Measurements from ENCODE around the gene CALM3. TPM values are rescaled to one million over a fixed set of nuclear protein-coding genes. Genes with fewer than 3 reads are reported as not detected.

CALM3 gene
- total RNA-seq, 1 experiment from 2014 or later, result 343 TPM

DNA sequence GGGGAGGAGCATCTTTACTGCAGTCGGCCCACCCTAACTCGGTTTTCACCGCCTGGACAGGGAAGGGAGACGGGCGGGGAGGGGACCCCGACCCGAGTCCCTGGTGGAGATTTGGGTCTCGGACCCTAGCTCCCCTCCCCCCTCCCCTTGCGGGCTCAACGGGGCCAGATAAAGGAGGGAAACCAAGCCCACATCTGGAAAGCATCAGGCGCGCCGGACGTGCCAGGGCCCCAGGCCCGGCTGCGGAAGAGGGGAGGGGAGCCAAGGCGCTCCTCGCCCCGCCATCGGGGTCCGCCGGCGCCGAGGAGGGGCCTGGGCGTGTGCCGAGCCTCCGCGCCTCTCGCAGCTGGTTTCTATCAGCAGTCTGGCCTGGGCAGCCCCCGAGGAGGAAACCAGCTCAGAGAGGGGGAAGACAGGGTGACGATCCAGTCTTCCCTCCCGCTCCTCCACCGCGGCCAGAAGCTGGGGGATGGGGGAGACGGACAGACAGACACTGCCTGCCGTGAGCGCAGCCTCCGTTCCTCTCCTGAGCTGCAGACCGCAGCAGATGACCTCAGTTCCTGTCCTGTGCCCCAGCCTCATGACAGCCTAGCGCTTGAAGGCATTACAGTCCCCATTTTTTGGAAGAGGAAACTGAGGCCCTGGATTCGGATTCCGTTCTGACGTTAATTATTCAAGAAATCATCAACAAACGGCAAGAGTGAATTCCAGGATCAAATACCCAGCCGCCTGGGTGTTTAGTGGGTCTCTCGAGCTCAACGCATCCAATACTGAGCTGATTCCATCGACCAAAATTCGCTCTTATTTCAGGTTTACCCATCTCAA, 38.4 kb downstream of the CALM3 start:
- H3K14ac ChIP-seq (ENCODE audit: insufficient read depth, low read length), result no peak overlapping the region; the same call in 1 of the 2 replicates
- no peaks in the 10 kb centered on the region for H3K79me1 ChIP-seq (ENCODE audit: insufficient read depth, low read depth, low read length, poor library complexity, severe bottlenecking)
- H3K23me2 ChIP-seq (ENCODE audit: insufficient read length, low read depth, low read length, poor library complexity, severe bottlenecking), result peaks cover 17% of the 10 kb centered on the region
- no peak overlapping the region for H2AFZ ChIP-seq (ENCODE audit: low read length)
- H2BK5ac ChIP-seq (ENCODE audit: insufficient read length, low read length), result no peak overlapping the region
- no peak overlapping the region for H3K9ac ChIP-seq (ENCODE audit: extremely low read depth, insufficient read length, low read length)
- H4K20me1 ChIP-seq (ENCODE audit: control insufficient read depth, insufficient read depth, insufficient read length), result no peaks in the 10 kb centered on the region
- no peak overlapping the region for H3K27ac ChIP-seq (ENCODE audit: insufficient read length, low read depth, low read length)
- no peak overlapping the region for H2BK120ac ChIP-seq (ENCODE audit: low read depth, low read length, poor library complexity, severe bottlenecking)
- TF ChIP-seq, protein P1, sequence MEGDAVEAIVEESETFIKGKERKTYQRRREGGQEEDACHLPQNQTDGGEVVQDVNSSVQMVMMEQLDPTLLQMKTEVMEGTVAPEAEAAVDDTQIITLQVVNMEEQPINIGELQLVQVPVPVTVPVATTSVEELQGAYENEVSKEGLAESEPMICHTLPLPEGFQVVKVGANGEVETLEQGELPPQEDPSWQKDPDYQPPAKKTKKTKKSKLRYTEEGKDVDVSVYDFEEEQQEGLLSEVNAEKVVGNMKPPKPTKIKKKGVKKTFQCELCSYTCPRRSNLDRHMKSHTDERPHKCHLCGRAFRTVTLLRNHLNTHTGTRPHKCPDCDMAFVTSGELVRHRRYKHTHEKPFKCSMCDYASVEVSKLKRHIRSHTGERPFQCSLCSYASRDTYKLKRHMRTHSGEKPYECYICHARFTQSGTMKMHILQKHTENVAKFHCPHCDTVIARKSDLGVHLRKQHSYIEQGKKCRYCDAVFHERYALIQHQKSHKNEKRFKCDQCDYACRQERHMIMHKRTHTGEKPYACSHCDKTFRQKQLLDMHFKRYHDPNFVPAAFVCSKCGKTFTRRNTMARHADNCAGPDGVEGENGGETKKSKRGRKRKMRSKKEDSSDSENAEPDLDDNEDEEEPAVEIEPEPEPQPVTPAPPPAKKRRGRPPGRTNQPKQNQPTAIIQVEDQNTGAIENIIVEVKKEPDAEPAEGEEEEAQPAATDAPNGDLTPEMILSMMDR (conservative IDR thresholded peaks at IDR 0.05), result no peak
- H3K4me1 Mint-ChIP-seq, result peaks cover 5 to 13% of the 10 kb centered on the region in 2 experiments
- no peak overlapping the region for H2BK20ac ChIP-seq (ENCODE audit: low read depth, low read length, poor library complexity, severe bottlenecking)
- H3K27me3 Mint-ChIP-seq (ENCODE audit: low read depth), result peaks cover 54% of the 10 kb centered on the region
- no peak overlapping the region for H3T11ph ChIP-seq (ENCODE audit: low read length)
- no peak overlapping the region for H3K56ac ChIP-seq (ENCODE audit: insufficient read length, low read depth, low read length)
- H2BK15ac ChIP-seq (ENCODE audit: low read depth, low read length), result no peak overlapping the region
- no peaks in the 10 kb centered on the region for H3K9me3 Mint-ChIP-seq
- peak overlapping the region; percentile 63 for H3K4me2 ChIP-seq (ENCODE audit: insufficient read depth, insufficient read length, low read length)
- no peak overlapping the region for H3K18ac ChIP-seq (ENCODE audit: insufficient read length, low read depth, low read length)
- H3K36me3 Mint-ChIP-seq (ENCODE audit: insufficient read depth in 1 of 3, low read depth in 3 of 3), result no peaks in the 10 kb centered on the region
- H3K4me3 Mint-ChIP-seq, result no peak overlapping the region
- no peak overlapping the region for H3K4ac ChIP-seq (ENCODE audit: low read depth, low read length)
- no peaks in the 10 kb centered on the region for H3K9me3 ChIP-seq (ENCODE audit: control insufficient read depth, low read depth, low read length)
- no peak overlapping the region for H4K91ac ChIP-seq (ENCODE audit: insufficient read length, low read depth, low read length)
- H3K27ac Mint-ChIP-seq, result no peak overlapping the region
- H4K5ac ChIP-seq (ENCODE audit: insufficient read length, low read depth, low read length), result no peak overlapping the region
- no peak overlapping the region for H2AK5ac ChIP-seq (ENCODE audit: insufficient read length, low read length)
- WGBS (ENCODE audit: extremely low coverage, insufficient read length, low lambda C conversion rate), result no CpG with 5 or more reads among the region's 49 CpGs
- no peak overlapping the region for H4K8ac ChIP-seq (replicated peaks; ENCODE audit: insufficient read length, low read depth, low read length)
- peaks cover 18% of the 10 kb centered on the region; the same call in 1 of the 2 replicates for H3K27me3 ChIP-seq (ENCODE audit: insufficient read depth, low read length)
- H3K79me2 ChIP-seq (ENCODE audit: insufficient read depth, low read length), result no peaks in the 10 kb centered on the region
- DNase-seq, result no peak
- H3K23ac ChIP-seq (ENCODE audit: insufficient read length, low read depth, low read length), result no peak overlapping the region
- H3K4me1 ChIP-seq (ENCODE audit: insufficient read depth, low read length), result no peaks in the 10 kb centered on the region
- no peak overlapping the region for H2BK12ac ChIP-seq (ENCODE audit: insufficient read length, low read depth, low read length)

Data from H9 (cell line).